OCI-LY3 (cell line): ENCODE data around the gene SLC5A6.

Experiments used
- CTCF ChIP-seq: fragments of 200-600, 300-600 bp; sonication (generic); IDR thresholded peaks from 2 replicates; pipeline ENCODE4 v1.5.1; 2014; ENCODE audit warnings: antibody characterized with exemption, low read length, low read depth
- EZH2phosphoT487 ChIP-seq: fragments of 200-600 bp; shearing (Covaris generic); IDR thresholded peaks from 2 replicates; pipeline ENCODE4 v1.6.1; 2018; ENCODE audit warnings: antibody characterized with exemption, mixed run types, low read depth

DNA sequence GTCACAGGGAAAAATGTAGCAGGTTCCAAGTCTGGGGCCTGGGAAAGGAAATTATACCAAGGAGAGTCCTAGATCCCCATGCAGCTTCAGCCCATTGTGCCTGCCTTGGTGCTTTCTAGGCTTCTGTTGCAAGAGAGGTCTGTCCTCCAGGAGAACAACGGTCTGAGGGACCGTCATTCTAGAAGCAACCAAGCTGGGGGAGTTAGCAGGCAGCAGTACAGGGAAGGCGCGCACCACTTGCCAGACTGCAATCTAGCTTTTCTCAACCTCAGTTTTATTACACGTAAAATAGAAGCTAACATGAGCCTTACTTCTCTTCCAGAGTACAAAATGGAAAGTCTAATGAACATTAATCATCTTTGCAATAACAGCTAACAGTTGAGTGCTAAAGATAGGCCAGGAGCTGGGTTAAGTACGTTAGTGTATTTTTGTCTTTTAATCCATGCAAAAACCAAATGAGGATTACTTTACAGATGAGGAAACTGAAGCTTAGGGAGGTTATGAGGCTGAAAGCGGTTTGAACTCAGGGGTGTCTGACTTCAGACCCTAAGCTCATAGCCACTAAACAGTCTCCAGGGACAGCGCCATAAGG lies 61.3 kb downstream of the SLC5A6 start:
- TF ChIP-seq CTCF = no peak
- TF ChIP-seq EZH2phosphoT487 = no peak
